NCI-H2171 (cell line): ENCODE measurements around the gene GALNT17.
A peak's percentile ranks its signal among the peaks of the same experiment; 100 is the strongest.

ENCODE experiments used
- DNase-seq: peaks from one replicate; lab custom pipeline; 2025; lab: John Stamatoyannopoulos, UW

GALNT17 gene

GRCh38 chr7:71402684-71403083 lies 270.7 kb downstream of the GALNT17 start:
- DNase-seq: no peak

GRCh38 chr7:71403202-71403946 lies 271.4 kb downstream of the GALNT17 start:
- no peak for DNase-seq

GRCh38 chr7:71404726-71405345 lies 272.9 kb downstream of the GALNT17 start:
- DNase-seq: no peak

GRCh38 chr7:71408271-71408670 lies 276.3 kb downstream of the GALNT17 start:
- DNase-seq: peak; percentile 81

GRCh38 chr7:71409550-71410157 lies 277.7 kb downstream of the GALNT17 start:
- no peak for DNase-seq

- DNase-seq: no peak
Observed at GRCh38 chr7:71411475-71411874, 279.5 kb downstream of the GALNT17 start.

- peak; percentile 22 for DNase-seq
Observed at GRCh38 chr7:71414490-71414889, 282.5 kb downstream of the GALNT17 start.

- peak; percentile 42 for DNase-seq
Observed at GRCh38 chr7:71419546-71420337, 287.8 kb downstream of the GALNT17 start.

GRCh38 chr7:71422104-71422503 lies 290.2 kb downstream of the GALNT17 start:
- DNase-seq: no peak

- no peak for DNase-seq
Observed at GRCh38 chr7:71424166-71425035, 292.5 kb downstream of the GALNT17 start.

- no peak for DNase-seq
Observed at GRCh38 chr7:71429083-71429482, 297.1 kb downstream of the GALNT17 start.

GRCh38 chr7:71430246-71430645 lies 298.3 kb downstream of the GALNT17 start:
- peak; percentile 4 for DNase-seq

GRCh38 chr7:71439321-71439720 lies 307.4 kb downstream of the GALNT17 start:
- DNase-seq: no peak

- no peak for DNase-seq
Observed at GRCh38 chr7:71442492-71443190, 310.7 kb downstream of the GALNT17 start.

- DNase-seq: no peak
Observed at GRCh38 chr7:71443191-71443530, 311.2 kb downstream of the GALNT17 start.

- DNase-seq: no peak
Observed at GRCh38 chr7:71444130-71444529, 312.2 kb downstream of the GALNT17 start.

GRCh38 chr7:71453630-71454029 lies 321.7 kb downstream of the GALNT17 start:
- no peak for DNase-seq

GRCh38 chr7:71454981-71455380 lies 323.0 kb downstream of the GALNT17 start:
- DNase-seq: no peak

GRCh38 chr7:71457021-71457420 lies 325.1 kb downstream of the GALNT17 start:
- no peak for DNase-seq

- DNase-seq: no peak
Observed at GRCh38 chr7:71457846-71458590, 326.1 kb downstream of the GALNT17 start.
